Measurements from ENCODE around the gene PRSS21.
A peak's percentile ranks its signal among the peaks of the same experiment; 100 is the strongest.

The PRSS21 gene

GRCh38 chr16:2836646-2837508 lies 19.8 kb downstream of the PRSS21 start:
- H3K36me3 ChIP-seq (ENCODE audit: control insufficient read depth in 2 of 2, insufficient read depth in 2 of 2, low read length in 2 of 2): no peaks in the 10 kb centered on the region
- no peak overlapping the region for H3K27ac ChIP-seq (ENCODE audit: low read length)
- H3K4me3 ChIP-seq (ENCODE audit: low read length in 2 of 2): no peak overlapping the region
- no peak overlapping the region for H3K9ac ChIP-seq (ENCODE audit: low read length in 2 of 2)
- peaks cover 2% of the 10 kb centered on the region for H3K4me1 ChIP-seq (ENCODE audit: control insufficient read depth, insufficient read depth, low read length)
- no peaks in the 10 kb centered on the region for H3K9me3 ChIP-seq (ENCODE audit: control insufficient read depth in 2 of 2, low read length in 2 of 2)
- peaks cover 21 to 28% of the 10 kb centered on the region in 2 donors for H3K27me3 ChIP-seq (ENCODE audit: control insufficient read depth in 1 of 2, insufficient read depth in 2 of 2, low read length in 2 of 2)

- no peak overlapping the region for H3K9ac ChIP-seq (ENCODE audit: low read length in 2 of 2)
- H3K27ac ChIP-seq (ENCODE audit: low read length): no peak overlapping the region
- no peak overlapping the region for H3K4me3 ChIP-seq (ENCODE audit: low read length in 2 of 2)
- no peaks in the 10 kb centered on the region for H3K9me3 ChIP-seq (ENCODE audit: control insufficient read depth in 2 of 2, low read length in 2 of 2)
- H3K36me3 ChIP-seq (ENCODE audit: control insufficient read depth in 2 of 2, insufficient read depth in 2 of 2, low read length in 2 of 2): no peaks in the 10 kb centered on the region
- H3K27me3 ChIP-seq (ENCODE audit: control insufficient read depth in 1 of 2, insufficient read depth in 2 of 2, low read length in 2 of 2): peaks cover 21 to 27% of the 10 kb centered on the region in 2 donors
- peaks cover 8% of the 10 kb centered on the region for H3K4me1 ChIP-seq (ENCODE audit: control insufficient read depth, insufficient read depth, low read length)
Measured at GRCh38 chr16:2838928-2839327, 21.9 kb downstream of the PRSS21 start.

- H3K9ac ChIP-seq (ENCODE audit: low read length in 2 of 2): no peak overlapping the region
- H3K27me3 ChIP-seq (ENCODE audit: control insufficient read depth in 1 of 2, insufficient read depth in 2 of 2, low read length in 2 of 2): peaks cover 21 to 27% of the 10 kb centered on the region in 2 donors
- H3K4me1 ChIP-seq (ENCODE audit: control insufficient read depth, insufficient read depth, low read length): peaks cover 8% of the 10 kb centered on the region
- H3K36me3 ChIP-seq (ENCODE audit: control insufficient read depth in 2 of 2, insufficient read depth in 2 of 2, low read length in 2 of 2): no peaks in the 10 kb centered on the region
- no peaks in the 10 kb centered on the region for H3K9me3 ChIP-seq (ENCODE audit: control insufficient read depth in 2 of 2, low read length in 2 of 2)
- no peak overlapping the region for H3K4me3 ChIP-seq (ENCODE audit: low read length in 2 of 2)
- H3K27ac ChIP-seq (ENCODE audit: low read length): no peak overlapping the region
Measured at GRCh38 chr16:2839650-2840450, 22.8 kb downstream of the PRSS21 start.

GRCh38 chr16:2840914-2841313 lies 23.9 kb downstream of the PRSS21 start:
- Histone ChIP-seq H3K27ac (ENCODE audit: low read length) (no peak overlapping the region), H3K4me3 (ENCODE audit: low read length in 2 of 2) (no peak overlapping the region), H3K9me3 (ENCODE audit: control insufficient read depth in 2 of 2, low read length in 2 of 2) (no peaks in the 10 kb centered on the region), H3K4me1 (ENCODE audit: control insufficient read depth, insufficient read depth, low read length) (peaks cover 8% of the 10 kb centered on the region), H3K9ac (ENCODE audit: low read length in 2 of 2) (no peak overlapping the region), H3K27me3 (ENCODE audit: control insufficient read depth in 1 of 2, insufficient read depth in 2 of 2, low read length in 2 of 2) (peaks cover 21 to 24% of the 10 kb centered on the region in 2 donors), H3K36me3 (ENCODE audit: control insufficient read depth in 2 of 2, insufficient read depth in 2 of 2, low read length in 2 of 2) (no peaks in the 10 kb centered on the region)

- Histone ChIP-seq H3K4me1 (ENCODE audit: control insufficient read depth, insufficient read depth, low read length) (peaks cover 8% of the 10 kb centered on the region), H3K9ac (ENCODE audit: low read length in 2 of 2) (no peak overlapping the region), H3K27ac (ENCODE audit: low read length) (no peak overlapping the region), H3K27me3 (ENCODE audit: control insufficient read depth in 1 of 2, insufficient read depth in 2 of 2, low read length in 2 of 2) (peaks cover 18 to 20% of the 10 kb centered on the region in 2 donors), H3K36me3 (ENCODE audit: control insufficient read depth in 2 of 2, insufficient read depth in 2 of 2, low read length in 2 of 2) (no peaks in the 10 kb centered on the region), H3K9me3 (ENCODE audit: control insufficient read depth in 2 of 2, low read length in 2 of 2) (no peaks in the 10 kb centered on the region), H3K4me3 (ENCODE audit: low read length in 2 of 2) (peak overlapping the region in 1 of 2 donors; percentile 54)
Measured at GRCh38 chr16:2841606-2842339, 24.7 kb downstream of the PRSS21 start.

- H3K4me3 ChIP-seq (ENCODE audit: low read length in 2 of 2): peak overlapping the region in 1 of 2 donors; percentile 54
- no peak overlapping the region for H3K9ac ChIP-seq (ENCODE audit: low read length in 2 of 2)
- H3K27me3 ChIP-seq (ENCODE audit: control insufficient read depth in 1 of 2, insufficient read depth in 2 of 2, low read length in 2 of 2): peaks cover 18 to 21% of the 10 kb centered on the region in 2 donors
- H3K4me1 ChIP-seq (ENCODE audit: control insufficient read depth, insufficient read depth, low read length): peaks cover 8% of the 10 kb centered on the region
- no peaks in the 10 kb centered on the region for H3K9me3 ChIP-seq (ENCODE audit: control insufficient read depth in 2 of 2, low read length in 2 of 2)
- no peak overlapping the region for H3K27ac ChIP-seq (ENCODE audit: low read length)
- no peaks in the 10 kb centered on the region for H3K36me3 ChIP-seq (ENCODE audit: control insufficient read depth in 2 of 2, insufficient read depth in 2 of 2, low read length in 2 of 2)
Measured at GRCh38 chr16:2842340-2843000, 25.4 kb downstream of the PRSS21 start.

GRCh38 chr16:2843526-2843925 lies 26.5 kb downstream of the PRSS21 start:
- H3K4me3 ChIP-seq (ENCODE audit: low read length in 2 of 2): no peak overlapping the region
- peaks cover 8% of the 10 kb centered on the region for H3K4me1 ChIP-seq (ENCODE audit: control insufficient read depth, insufficient read depth, low read length)
- H3K9ac ChIP-seq (ENCODE audit: low read length in 2 of 2): no peak overlapping the region
- H3K36me3 ChIP-seq (ENCODE audit: control insufficient read depth in 2 of 2, insufficient read depth in 2 of 2, low read length in 2 of 2): no peaks in the 10 kb centered on the region
- no peaks in the 10 kb centered on the region for H3K9me3 ChIP-seq (ENCODE audit: control insufficient read depth in 2 of 2, low read length in 2 of 2)
- H3K27ac ChIP-seq (ENCODE audit: low read length): no peak overlapping the region
- H3K27me3 ChIP-seq (ENCODE audit: control insufficient read depth in 1 of 2, insufficient read depth in 2 of 2, low read length in 2 of 2): peaks cover 11 to 16% of the 10 kb centered on the region in 2 donors

- no peak overlapping the region for H3K4me3 ChIP-seq (ENCODE audit: low read length in 2 of 2)
- peaks cover 10 to 16% of the 10 kb centered on the region in 2 donors for H3K27me3 ChIP-seq (ENCODE audit: control insufficient read depth in 1 of 2, insufficient read depth in 2 of 2, low read length in 2 of 2)
- no peaks in the 10 kb centered on the region for H3K9me3 ChIP-seq (ENCODE audit: control insufficient read depth in 2 of 2, low read length in 2 of 2)
- no peak overlapping the region for H3K9ac ChIP-seq (ENCODE audit: low read length in 2 of 2)
- H3K36me3 ChIP-seq (ENCODE audit: control insufficient read depth in 2 of 2, insufficient read depth in 2 of 2, low read length in 2 of 2): no peaks in the 10 kb centered on the region
- H3K4me1 ChIP-seq (ENCODE audit: control insufficient read depth, insufficient read depth, low read length): peaks cover 5% of the 10 kb centered on the region
- no peak overlapping the region for H3K27ac ChIP-seq (ENCODE audit: low read length)
Measured at GRCh38 chr16:2845116-2845515, 28.1 kb downstream of the PRSS21 start.

- no peak overlapping the region for H3K4me3 ChIP-seq (ENCODE audit: low read length in 2 of 2)
- no peaks in the 10 kb centered on the region for H3K36me3 ChIP-seq (ENCODE audit: control insufficient read depth in 2 of 2, insufficient read depth in 2 of 2, low read length in 2 of 2)
- no peak overlapping the region for H3K9ac ChIP-seq (ENCODE audit: low read length in 2 of 2)
- H3K27me3 ChIP-seq (ENCODE audit: control insufficient read depth in 1 of 2, insufficient read depth in 2 of 2, low read length in 2 of 2): peaks cover 11 to 17% of the 10 kb centered on the region in 2 donors
- peaks cover 5% of the 10 kb centered on the region for H3K4me1 ChIP-seq (ENCODE audit: control insufficient read depth, insufficient read depth, low read length)
- no peaks in the 10 kb centered on the region for H3K9me3 ChIP-seq (ENCODE audit: control insufficient read depth in 2 of 2, low read length in 2 of 2)
- H3K27ac ChIP-seq (ENCODE audit: low read length): no peak overlapping the region
Measured at GRCh38 chr16:2846511-2847310, 29.7 kb downstream of the PRSS21 start.

Measured in stomach smooth muscle (tissue), 2 donors.